Inferior parietal cortex (tissue), 1 donor: Measurements from ENCODE around the gene LRRC73.
"Not testable (repeated sequence)": the region's sequence is repeated elsewhere in the genome, so short reads cannot be mapped to it uniquely, and the experiment has no call there.

Experiments
- DNase-seq: peaks from one replicate; pipeline ENCODE4 v3.0.0-alpha.2; 2016; ENCODE audit errors: extremely low spot score

Gene LRRC73

GRCh38 chr6:43509984-43510826 lies at the start of gene LRRC73:
Gene LRRC73, minus strand, starts transcription at chr6:43510346. Its CDS starts 561 bp downstream, at chr6:43509785.
- DNase-seq = peak; percentile 74

- no peak for DNase-seq
Measured at GRCh38 chr6:43559328-43559727, 49.2 kb upstream of the LRRC73 start.

GRCh38 chr6:43557620-43558019 lies 47.5 kb upstream of the LRRC73 start:
- not testable (repeated sequence) for DNase-seq

- no peak for DNase-seq
Measured at GRCh38 chr6:43547222-43547621, 37.1 kb upstream of the LRRC73 start.

- DNase-seq = no peak
Measured at GRCh38 chr6:43544461-43544860, 34.3 kb upstream of the LRRC73 start.

GRCh38 chr6:43541774-43542471 lies 31.8 kb upstream of the LRRC73 start:
- DNase-seq = no peak

- no peak for DNase-seq
Measured at GRCh38 chr6:43540507-43540906, 30.4 kb upstream of the LRRC73 start.

- not testable (repeated sequence) for DNase-seq
Measured at GRCh38 chr6:43539409-43539808, 29.3 kb upstream of the LRRC73 start.

GRCh38 chr6:43538986-43539385 lies 28.8 kb upstream of the LRRC73 start:
- not testable (repeated sequence) for DNase-seq

- DNase-seq = no peak
Measured at GRCh38 chr6:43532201-43532600, 22.1 kb upstream of the LRRC73 start.

- DNase-seq = no peak
Measured at GRCh38 chr6:43524483-43524961, 14.4 kb upstream of the LRRC73 start.

GRCh38 chr6:43523284-43523683 lies 13.1 kb upstream of the LRRC73 start:
- no peak for DNase-seq

- DNase-seq = no peak
Measured at GRCh38 chr6:43522547-43523261, 12.6 kb upstream of the LRRC73 start.

- no peak for DNase-seq
Measured at GRCh38 chr6:43521836-43522235, 11.7 kb upstream of the LRRC73 start.

GRCh38 chr6:43520097-43520496 lies 10.0 kb upstream of the LRRC73 start:
- no peak for DNase-seq

GRCh38 chr6:43517505-43518357 lies 7.6 kb upstream of the LRRC73 start:
- DNase-seq = no peak

- peak; percentile 99 for DNase-seq
Measured at GRCh38 chr6:43516697-43517504, 6.8 kb upstream of the LRRC73 start, which contains the start of the genes POLR1C and YIPF3. Gene POLR1C, plus strand, starts transcription at chr6:43517089. Its CDS starts 21 bp downstream, at chr6:43517110. Gene YIPF3, minus strand, starts transcription at chr6:43516926. Its CDS starts 119 bp downstream, at chr6:43516807.

GRCh38 chr6:43516367-43516696 lies 6.2 kb upstream of the LRRC73 start:
- no peak for DNase-seq

- DNase-seq = no peak
Measured at GRCh38 chr6:43515808-43516207, 5.7 kb upstream of the LRRC73 start.

GRCh38 chr6:43511824-43512415 lies 1.8 kb upstream of the LRRC73 start:
- DNase-seq = no peak
